NOMO-1 treated with dmso at 0.1 percent for 144 hours (cell line): ENCODE data around the gene CALU.

Experiments
- DNase-seq: peaks from one replicate; lab custom pipeline; 2025; ENCODE audit not compliant: unreplicated experiment; lab: John Stamatoyannopoulos, UW

CALU gene

GRCh38 chr7:128745706-128746105, 6.5 kb downstream of the CALU start:
- no peak for DNase-seq

- no peak for DNase-seq
Measured at GRCh38 chr7:128747327-128748079, 8.3 kb downstream of the CALU start.

GRCh38 chr7:128752251-128752650, 13.1 kb downstream of the CALU start:
- no peak for DNase-seq

GRCh38 chr7:128755075-128755818, 16.1 kb downstream of the CALU start:
- no peak for DNase-seq

GRCh38 chr7:128755819-128756476, 16.8 kb downstream of the CALU start:
- DNase-seq, result no peak

GRCh38 chr7:128757203-128757602, 18.0 kb downstream of the CALU start:
- no peak for DNase-seq

GRCh38 chr7:128758553-128758952, 19.4 kb downstream of the CALU start:
- no peak for DNase-seq

GRCh38 chr7:128759242-128759641, 20.1 kb downstream of the CALU start:
- no peak for DNase-seq

- no peak for DNase-seq
Measured at GRCh38 chr7:128763541-128763940, 24.4 kb downstream of the CALU start.

- no peak for DNase-seq
Measured at GRCh38 chr7:128767475-128768110, 28.4 kb downstream of the CALU start.

GRCh38 chr7:128770233-128770632, 31.1 kb downstream of the CALU start:
- DNase-seq, result no peak

GRCh38 chr7:128773604-128774003, 34.4 kb downstream of the CALU start:
- no peak for DNase-seq

- no peak for DNase-seq
Measured at GRCh38 chr7:128774029-128774689, 35.0 kb downstream of the CALU start.

GRCh38 chr7:128774921-128775320, 35.8 kb downstream of the CALU start:
- DNase-seq, result no peak

GRCh38 chr7:128775744-128776474, 36.8 kb downstream of the CALU start, which contains the start of gene OPN1SW:
OPN1SW (minus strand) TSS chr7:128775794; CDS start chr7:128775781, 13 bp downstream.
- DNase-seq, result no peak

- no peak for DNase-seq
Measured at GRCh38 chr7:128777156-128778123, 38.3 kb downstream of the CALU start.

GRCh38 chr7:128778946-128779345, 39.8 kb downstream of the CALU start:
- DNase-seq, result no peak

- DNase-seq, result no peak
Measured at GRCh38 chr7:128781126-128781525, 42.0 kb downstream of the CALU start.

- no peak for DNase-seq
Measured at GRCh38 chr7:128781851-128782250, 42.7 kb downstream of the CALU start.
